VCaP (cell line): ENCODE results near the gene ZC3H12D.
"Not testable (repeated sequence)": the region's sequence is repeated elsewhere in the genome, so short reads cannot be mapped to it uniquely, and the experiment has no call there.

ENCODE experiments used
- H3K27ac ChIP-seq: fragments of 450-650 bp; 2 replicates; pipeline ENCODE4 v1.5.1; 2017
- TF ChIP-seq, protein P1 (sequence below): fragments of 450-650 bp; conservative IDR thresholded peaks from 2 replicates; pipeline ENCODE4 v1.5.1; 2017; ENCODE audit warnings: mild to moderate bottlenecking, moderate library complexity

ZC3H12D gene

DNA sequence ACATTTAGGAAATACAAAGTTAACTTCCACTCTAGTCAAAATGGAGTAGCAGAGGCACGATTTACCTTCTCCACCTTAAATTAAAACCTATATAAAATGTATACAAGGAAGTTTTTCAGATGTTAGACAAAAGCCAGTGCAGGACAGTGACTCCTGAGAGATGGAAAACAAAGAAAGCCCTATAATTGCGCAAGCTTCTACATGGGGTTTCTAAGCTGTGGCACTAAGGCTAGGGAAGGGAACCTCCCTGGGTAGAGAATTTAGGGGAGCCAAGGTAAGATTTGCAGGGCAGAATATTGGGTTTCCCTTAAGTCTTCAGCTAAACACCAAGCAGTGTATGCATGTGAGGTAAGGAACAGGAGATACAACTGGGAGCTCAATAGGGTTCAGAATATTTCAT, 18.5 kb upstream of the ZC3H12D start:
- no peak overlapping the region for H3K27ac ChIP-seq

GRCh38 chr6:149501768-149502167, 17.0 kb upstream of the ZC3H12D start:
- TF ChIP-seq, protein P1, sequence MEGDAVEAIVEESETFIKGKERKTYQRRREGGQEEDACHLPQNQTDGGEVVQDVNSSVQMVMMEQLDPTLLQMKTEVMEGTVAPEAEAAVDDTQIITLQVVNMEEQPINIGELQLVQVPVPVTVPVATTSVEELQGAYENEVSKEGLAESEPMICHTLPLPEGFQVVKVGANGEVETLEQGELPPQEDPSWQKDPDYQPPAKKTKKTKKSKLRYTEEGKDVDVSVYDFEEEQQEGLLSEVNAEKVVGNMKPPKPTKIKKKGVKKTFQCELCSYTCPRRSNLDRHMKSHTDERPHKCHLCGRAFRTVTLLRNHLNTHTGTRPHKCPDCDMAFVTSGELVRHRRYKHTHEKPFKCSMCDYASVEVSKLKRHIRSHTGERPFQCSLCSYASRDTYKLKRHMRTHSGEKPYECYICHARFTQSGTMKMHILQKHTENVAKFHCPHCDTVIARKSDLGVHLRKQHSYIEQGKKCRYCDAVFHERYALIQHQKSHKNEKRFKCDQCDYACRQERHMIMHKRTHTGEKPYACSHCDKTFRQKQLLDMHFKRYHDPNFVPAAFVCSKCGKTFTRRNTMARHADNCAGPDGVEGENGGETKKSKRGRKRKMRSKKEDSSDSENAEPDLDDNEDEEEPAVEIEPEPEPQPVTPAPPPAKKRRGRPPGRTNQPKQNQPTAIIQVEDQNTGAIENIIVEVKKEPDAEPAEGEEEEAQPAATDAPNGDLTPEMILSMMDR, result no peak
- H3K27ac ChIP-seq, result no peak overlapping the region

More for the DNA sequence above, 18.5 kb upstream of the ZC3H12D start:
- TF ChIP-seq, protein P1, result no peak

GRCh38 chr6:149501201-149501600, 16.4 kb upstream of the ZC3H12D start:
- no peak overlapping the region for H3K27ac ChIP-seq
- TF ChIP-seq, protein P1, result no peak

DNA sequence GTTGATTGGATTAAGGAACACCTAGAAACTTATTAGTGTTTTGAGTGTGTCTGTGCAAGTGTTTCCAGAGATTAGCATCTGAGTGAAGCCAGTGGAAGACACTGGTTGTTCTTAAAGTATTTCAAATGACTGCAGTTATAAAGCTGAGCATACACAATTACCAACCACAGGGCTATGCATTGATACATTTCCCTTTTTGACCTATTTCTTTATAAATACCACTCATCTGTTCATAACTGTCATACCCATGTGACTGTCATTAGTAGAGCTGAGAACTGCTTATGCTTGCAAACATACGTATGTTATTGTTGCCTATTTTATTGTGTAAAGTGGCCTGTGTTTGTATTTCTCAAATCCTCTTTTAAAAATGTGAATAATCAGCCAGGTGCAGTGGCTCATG, 15.3 kb upstream of the ZC3H12D start:
- TF ChIP-seq, protein P1, result no peak

GRCh38 chr6:149499066-149499465, 14.3 kb upstream of the ZC3H12D start:
- H3K27ac ChIP-seq, result no peak overlapping the region
- TF ChIP-seq, protein P1, result no peak

More for the DNA sequence above, 15.3 kb upstream of the ZC3H12D start:
- no peak overlapping the region for H3K27ac ChIP-seq

DNA sequence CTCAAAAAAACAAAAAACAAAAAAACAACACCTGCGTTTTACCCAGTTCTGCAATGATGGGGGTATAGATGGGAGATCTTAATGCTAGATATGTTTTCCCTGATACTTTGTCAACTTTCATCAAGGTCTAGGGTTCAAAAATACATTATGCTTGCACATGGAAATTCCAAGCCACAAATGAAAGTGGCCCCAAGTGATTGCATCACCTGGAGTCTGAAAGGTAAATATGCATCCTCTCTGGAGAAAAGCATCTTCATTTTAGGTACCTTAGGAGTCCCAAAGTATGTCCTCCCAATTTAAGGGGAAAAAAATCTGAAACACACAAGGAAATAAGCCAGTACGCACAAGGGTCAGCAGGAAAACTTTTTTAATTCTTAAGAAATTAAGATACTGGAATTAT, 12.6 kb upstream of the ZC3H12D start:
- H3K27ac ChIP-seq, result no peak overlapping the region
- TF ChIP-seq, protein P1, result no peak

- not testable (repeated sequence) for H3K27ac ChIP-seq
These were observed 11.8 kb upstream of the ZC3H12D start for GRCh38 chr6:149496597-149496996.

DNA sequence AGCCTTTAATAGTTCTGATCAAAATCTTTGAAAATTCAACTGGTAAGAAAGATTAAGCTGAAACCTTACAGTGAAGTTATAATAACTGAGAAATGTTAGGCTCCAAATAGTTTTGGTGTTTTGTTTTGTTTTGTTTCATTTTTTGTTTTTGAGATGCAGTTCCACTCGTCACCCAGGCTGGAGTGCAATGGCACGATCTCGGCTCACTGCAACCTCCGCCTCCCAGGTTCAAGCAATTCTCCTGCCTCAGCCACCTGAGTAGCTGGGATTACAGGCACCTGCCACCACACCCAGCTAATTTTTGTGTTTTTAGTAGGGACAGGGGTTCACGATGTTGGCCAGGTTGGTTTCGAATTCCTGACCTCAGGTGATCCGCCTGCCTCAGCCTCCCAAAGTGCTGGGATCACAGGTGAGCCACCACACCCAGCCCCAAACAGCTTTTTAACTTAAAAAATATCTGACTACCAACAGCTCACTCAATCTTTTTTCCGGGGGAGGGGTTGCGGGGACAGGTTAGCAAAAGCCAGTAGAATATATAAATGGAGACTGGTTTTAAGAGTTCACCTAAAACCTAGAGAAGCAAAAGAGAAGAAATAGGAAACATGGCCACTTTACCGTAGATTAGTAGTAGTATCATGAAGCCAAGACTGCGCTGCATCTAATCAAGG, 10.7 kb upstream of the ZC3H12D start:
- H3K27ac ChIP-seq, result not testable (repeated sequence)

GRCh38 chr6:149494810-149495209, 10.0 kb upstream of the ZC3H12D start:
- H3K27ac ChIP-seq, result not testable (repeated sequence)
